Central memory CD8-positive, alpha-beta T cell (primary cell): ENCODE data around the gene MTOR.

Experiments
- ATAC-seq: fragments of 150-1000 bp; cut with Tn5 transposase; replicated peaks from 2 replicates; pipeline ENCODE4 v1.10.0; 2022; ENCODE audit warnings: mild to moderate bottlenecking, moderate FRiP score, moderate number of reproducible peaks; ENCODE audit not compliant: poor library complexity, severe bottlenecking; ENCODE audit errors: extremely low read depth
- DNase-seq, 2 donors: peaks; one replicate each; pipeline ENCODE4 v3.0.0; 2021; ENCODE audit warnings: low spot score in 2 of 2
- H3K27ac Mint-ChIP-seq: one replicate; pipeline ENCODE4 v1.8.0; 2022; ENCODE audit warnings: low read depth, mild to moderate bottlenecking, moderate library complexity, mixed read lengths
- H3K27me3 Mint-ChIP-seq: one replicate; pipeline ENCODE4 v1.8.0; 2022; ENCODE audit warnings: mixed read lengths
- H3K36me3 Mint-ChIP-seq: one replicate; pipeline ENCODE4 v1.8.0; 2022; ENCODE audit warnings: mild to moderate bottlenecking, moderate library complexity, mixed read lengths; ENCODE audit not compliant: insufficient read depth
- H3K4me1 Mint-ChIP-seq: one replicate; pipeline ENCODE4 v1.8.0; 2022; ENCODE audit warnings: mixed read lengths
- H3K4me3 Mint-ChIP-seq: one replicate; pipeline ENCODE4 v1.8.0; 2022; ENCODE audit warnings: mild to moderate bottlenecking, moderate library complexity, mixed read lengths
- H3K9me3 Mint-ChIP-seq: one replicate; pipeline ENCODE4 v1.8.0; 2022; ENCODE audit warnings: mixed read lengths

The MTOR gene

DNA sequence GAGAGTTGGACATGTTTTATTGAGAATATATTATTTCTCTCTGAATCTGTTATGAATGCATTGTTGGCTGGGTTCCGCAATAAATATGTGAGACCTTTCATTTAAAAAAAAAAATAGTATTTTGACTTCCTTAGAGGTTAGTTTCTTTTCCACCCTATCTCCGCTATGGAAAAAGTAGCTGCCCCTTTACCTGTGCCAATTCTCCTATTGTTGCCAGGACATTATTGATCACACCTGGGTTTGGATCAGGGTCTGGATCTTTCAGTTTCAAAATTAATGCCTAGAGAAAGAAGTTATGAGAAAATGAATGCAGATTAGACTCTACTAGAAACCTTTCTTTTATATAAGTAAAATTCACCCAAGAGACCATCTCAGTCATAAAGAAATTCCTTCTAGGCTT lies 29.1 kb downstream of the MTOR start:
- H3K27me3 Mint-ChIP-seq = no peaks in the 10 kb centered on the region
- no peak overlapping the region for H3K4me3 Mint-ChIP-seq
- peaks cover 81% of the 10 kb centered on the region for H3K36me3 Mint-ChIP-seq
- H3K9me3 Mint-ChIP-seq = no peaks in the 10 kb centered on the region
- DNase-seq = no peak
- no peak for ATAC-seq
- no peaks in the 10 kb centered on the region for H3K4me1 Mint-ChIP-seq
- H3K27ac Mint-ChIP-seq = no peak overlapping the region

DNA sequence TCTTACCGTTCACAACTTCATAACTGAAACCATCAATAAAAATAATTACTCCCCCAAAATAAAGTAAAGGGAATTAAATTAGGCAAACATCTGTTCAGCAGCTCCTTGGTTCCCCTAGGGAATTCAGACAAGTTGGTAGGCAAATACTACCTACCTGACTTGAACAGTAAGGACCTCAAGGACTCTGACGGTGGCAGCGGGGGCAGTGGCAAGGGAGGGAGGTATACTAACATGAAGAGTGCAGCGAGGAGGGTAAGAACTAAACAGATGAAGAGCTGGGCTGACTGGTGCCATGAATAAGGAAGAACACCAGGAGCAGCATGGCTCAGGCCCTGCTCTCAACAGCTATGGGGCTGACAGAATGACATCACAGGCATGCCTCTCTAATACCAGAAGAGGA lies 33.1 kb downstream of the MTOR start:
- Mint-ChIP-seq H3K27me3 (no peaks in the 10 kb centered on the region), H3K36me3 (peaks cover 68% of the 10 kb centered on the region), H3K27ac (no peak overlapping the region), H3K4me3 (no peak overlapping the region), H3K4me1 (peaks cover 8% of the 10 kb centered on the region), H3K9me3 (no peaks in the 10 kb centered on the region)
- DNase-seq (no peak), ATAC-seq (no peak)

DNA sequence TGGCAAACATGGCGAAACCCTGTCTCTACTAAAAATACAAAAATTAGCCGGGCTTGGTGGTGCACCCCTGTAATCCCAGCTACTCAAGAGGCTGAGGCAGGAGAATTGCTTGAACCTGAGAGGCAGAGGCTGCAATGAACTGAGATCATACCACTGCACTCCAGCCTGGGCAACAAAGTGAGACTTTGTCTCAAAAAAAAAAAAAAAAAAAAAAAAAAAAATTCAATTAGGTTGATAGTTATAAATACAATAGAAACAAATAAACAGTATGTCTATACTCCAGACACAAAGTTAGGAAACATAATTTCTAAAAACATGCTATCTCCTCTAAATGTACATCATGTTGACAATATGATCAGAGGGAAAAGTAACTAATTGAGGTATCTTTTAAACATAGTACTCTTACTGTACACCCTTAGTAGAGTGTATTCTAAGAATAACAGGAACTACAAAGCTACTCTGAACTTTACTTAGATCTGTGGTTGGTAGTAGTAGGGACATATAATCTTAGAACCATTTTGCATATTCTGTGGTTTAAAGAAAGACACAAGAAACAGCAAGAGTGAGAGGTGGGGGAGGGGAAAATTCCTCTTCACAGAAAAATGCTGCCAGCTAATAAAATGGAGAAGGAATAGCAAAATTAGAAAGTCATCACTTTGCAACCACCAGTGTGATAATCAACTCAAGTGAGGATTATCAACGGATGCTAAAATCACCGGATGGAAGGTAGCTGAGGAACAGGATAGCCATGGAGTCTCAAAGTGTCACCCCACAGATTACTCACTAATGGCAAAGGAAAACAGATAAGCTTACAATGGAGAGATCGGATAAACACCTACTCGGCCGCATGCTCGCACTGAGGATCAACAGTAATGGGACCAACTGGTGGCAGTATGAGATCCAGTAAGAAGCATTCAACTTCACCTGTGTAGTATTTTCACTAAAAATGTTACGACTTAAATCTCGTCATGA lies 35.0 kb downstream of the MTOR start:
- H3K27ac Mint-ChIP-seq = no peak overlapping the region
- no peak overlapping the region for H3K4me3 Mint-ChIP-seq
- H3K4me1 Mint-ChIP-seq = peaks cover 14% of the 10 kb centered on the region
- no peaks in the 10 kb centered on the region for H3K9me3 Mint-ChIP-seq
- ATAC-seq = no peak
- no peaks in the 10 kb centered on the region for H3K27me3 Mint-ChIP-seq
- no peak for DNase-seq
- H3K36me3 Mint-ChIP-seq = peaks cover 63% of the 10 kb centered on the region

DNA sequence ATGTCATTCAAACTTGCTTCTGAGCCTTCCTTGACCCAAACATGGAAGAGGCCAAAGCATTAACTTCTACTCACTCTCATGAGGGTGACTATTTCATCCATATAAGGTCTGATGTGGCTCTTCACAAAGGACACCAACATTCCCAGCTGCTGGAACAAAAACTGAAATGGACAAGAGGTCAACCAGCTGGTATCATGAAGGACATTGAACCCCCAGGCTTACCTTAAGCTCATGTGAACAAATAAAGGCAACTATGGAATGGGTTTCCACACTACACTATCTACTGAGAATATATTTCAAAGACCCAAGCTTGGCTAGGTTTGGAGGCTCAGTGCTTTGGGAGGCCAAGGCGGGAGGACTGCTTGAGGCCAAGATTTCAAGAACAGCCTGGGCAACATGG lies 46.3 kb downstream of the MTOR start:
- Mint-ChIP-seq H3K4me1 (no peaks in the 10 kb centered on the region), H3K9me3 (no peaks in the 10 kb centered on the region), H3K4me3 (no peak overlapping the region), H3K27me3 (no peaks in the 10 kb centered on the region), H3K36me3 (peaks cover 68% of the 10 kb centered on the region), H3K27ac (no peak overlapping the region)
- no peak for ATAC-seq
- no peak for DNase-seq

DNA sequence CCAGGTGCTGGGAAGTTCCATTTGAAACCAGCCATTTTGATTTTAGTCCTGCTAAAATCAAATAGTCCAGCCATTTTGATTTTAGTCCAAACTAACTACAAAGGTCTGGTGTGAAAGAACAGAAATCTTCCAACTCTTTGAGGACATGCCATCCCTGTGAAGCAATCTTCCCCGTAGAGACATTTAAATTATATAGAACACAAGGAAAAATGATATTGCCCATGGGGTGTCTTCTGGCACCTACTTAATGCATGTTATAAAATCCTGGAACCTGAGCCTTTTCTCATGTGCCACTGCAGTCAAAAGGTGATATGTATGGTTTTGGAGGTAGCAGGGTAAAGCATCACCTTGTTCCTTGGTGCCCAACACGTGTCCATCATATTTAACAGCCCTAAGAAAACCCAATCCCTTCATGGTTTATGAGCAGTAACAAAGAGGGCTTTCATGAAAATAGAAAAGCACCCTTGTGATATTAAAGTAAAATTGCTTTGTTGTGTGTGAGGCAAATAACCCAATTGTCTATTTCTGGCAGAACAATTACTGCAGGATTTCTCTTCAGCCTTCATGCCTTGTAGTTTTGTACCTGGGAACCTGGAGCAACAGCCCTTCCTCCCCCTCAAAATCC lies 46.9 kb downstream of the MTOR start:
- Mint-ChIP-seq H3K27me3 (no peaks in the 10 kb centered on the region), H3K9me3 (no peaks in the 10 kb centered on the region), H3K4me3 (no peak overlapping the region), H3K36me3 (peaks cover 74% of the 10 kb centered on the region), H3K27ac (no peak overlapping the region), H3K4me1 (no peaks in the 10 kb centered on the region)
- DNase-seq (no peak), ATAC-seq (no peak)

DNA sequence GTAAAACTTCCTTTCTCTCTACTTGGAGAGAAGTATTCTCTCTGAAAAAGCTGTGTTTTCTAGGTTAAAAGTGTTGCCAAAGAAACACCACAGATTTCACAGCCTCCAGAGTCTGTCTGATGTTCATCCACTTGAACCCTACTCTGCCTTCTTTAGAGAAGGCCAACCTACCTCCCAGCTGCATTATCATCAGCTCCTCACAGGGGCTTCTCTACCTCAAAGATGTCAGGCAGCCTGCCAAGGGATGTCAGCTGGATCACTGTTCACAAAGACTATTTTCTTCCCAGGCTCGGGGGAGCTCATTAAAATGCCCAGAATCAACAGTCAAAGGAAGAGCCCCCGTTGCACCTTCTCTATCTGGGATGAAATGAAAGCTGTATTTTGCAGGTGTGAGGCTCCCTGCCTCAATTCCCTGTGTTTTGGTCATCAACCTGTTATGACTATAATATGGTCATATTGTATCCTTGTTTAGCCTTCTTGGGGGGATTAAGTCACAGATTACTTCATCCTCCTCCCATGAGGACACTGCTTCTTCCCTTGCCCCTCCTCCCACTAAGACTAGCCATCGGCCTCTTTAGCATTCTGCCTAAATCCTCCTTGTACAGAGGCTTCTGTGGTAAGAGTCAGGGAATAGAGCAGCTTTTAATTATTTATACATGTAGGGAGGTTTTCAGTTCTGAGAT lies 47.5 kb downstream of the MTOR start:
- ATAC-seq (no peak), DNase-seq (no peak)

DNA sequence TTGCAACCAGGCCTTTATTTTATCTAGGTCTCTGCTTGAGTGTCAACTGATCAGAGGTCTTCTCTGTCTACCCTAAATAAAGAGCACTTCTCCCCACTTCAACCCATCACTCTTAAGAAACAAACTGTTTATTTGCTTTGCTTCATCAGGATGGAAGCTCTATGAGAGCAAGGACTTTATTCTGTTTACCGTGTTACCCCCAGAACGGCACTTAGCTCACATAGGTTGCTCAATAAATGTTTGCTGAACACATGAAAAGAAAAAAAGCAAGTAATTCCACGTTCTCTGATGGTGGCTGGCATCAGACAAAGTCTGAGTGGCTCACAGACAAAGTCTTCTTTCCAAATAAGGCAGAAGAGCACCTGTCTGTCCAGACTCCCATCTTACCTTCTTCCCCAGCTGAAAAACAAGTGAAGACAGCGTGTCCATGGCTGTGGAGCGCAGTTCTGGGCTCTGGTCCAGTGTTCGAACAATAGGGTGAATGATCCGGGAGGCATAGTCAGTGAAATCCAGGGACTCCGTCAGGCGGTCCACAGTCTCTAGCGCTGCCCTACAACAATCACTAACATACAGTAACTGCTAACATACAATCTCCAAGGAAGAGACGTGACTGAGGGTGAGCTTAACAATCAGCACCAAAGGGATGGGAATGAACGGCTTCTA lies 50.3 kb downstream of the MTOR start:
- Mint-ChIP-seq H3K27me3 (no peaks in the 10 kb centered on the region), H3K9me3 (no peaks in the 10 kb centered on the region), H3K4me3 (no peak overlapping the region), H3K27ac (no peak overlapping the region), H3K36me3 (peaks cover 70% of the 10 kb centered on the region), H3K4me1 (no peaks in the 10 kb centered on the region)
- DNase-seq (no peak), ATAC-seq (no peak)

More for the DNA sequence above, 47.5 kb downstream of the MTOR start:
- H3K9me3 Mint-ChIP-seq = no peaks in the 10 kb centered on the region
- no peak overlapping the region for H3K27ac Mint-ChIP-seq
- H3K4me3 Mint-ChIP-seq = no peak overlapping the region
- peaks cover 74% of the 10 kb centered on the region for H3K36me3 Mint-ChIP-seq
- H3K4me1 Mint-ChIP-seq = no peaks in the 10 kb centered on the region
- H3K27me3 Mint-ChIP-seq = no peaks in the 10 kb centered on the region

DNA sequence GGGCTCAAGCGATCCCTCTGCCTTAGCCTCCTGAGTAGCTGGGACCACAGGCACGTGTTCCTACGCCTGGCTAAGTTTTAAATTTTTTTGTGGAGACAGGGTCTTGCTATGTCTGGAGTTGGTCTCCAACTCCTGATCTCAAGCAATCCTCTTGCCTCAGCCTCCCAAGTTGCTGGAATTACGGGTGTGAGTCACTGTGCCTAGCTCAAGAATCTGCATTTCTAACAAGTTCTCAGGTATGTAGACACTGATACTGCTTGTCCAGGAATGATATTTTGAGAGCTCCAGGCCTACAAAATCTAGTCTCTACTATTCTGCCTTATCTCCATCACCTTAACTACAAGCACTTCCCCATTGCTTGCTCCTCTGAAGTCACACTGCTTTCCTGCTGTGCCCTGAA lies 50.9 kb downstream of the MTOR start:
- Mint-ChIP-seq H3K36me3 (peaks cover 69% of the 10 kb centered on the region), H3K27me3 (no peaks in the 10 kb centered on the region), H3K9me3 (no peaks in the 10 kb centered on the region), H3K27ac (no peak overlapping the region), H3K4me3 (no peak overlapping the region), H3K4me1 (no peaks in the 10 kb centered on the region)
- DNase-seq (no peak), ATAC-seq (no peak)

DNA sequence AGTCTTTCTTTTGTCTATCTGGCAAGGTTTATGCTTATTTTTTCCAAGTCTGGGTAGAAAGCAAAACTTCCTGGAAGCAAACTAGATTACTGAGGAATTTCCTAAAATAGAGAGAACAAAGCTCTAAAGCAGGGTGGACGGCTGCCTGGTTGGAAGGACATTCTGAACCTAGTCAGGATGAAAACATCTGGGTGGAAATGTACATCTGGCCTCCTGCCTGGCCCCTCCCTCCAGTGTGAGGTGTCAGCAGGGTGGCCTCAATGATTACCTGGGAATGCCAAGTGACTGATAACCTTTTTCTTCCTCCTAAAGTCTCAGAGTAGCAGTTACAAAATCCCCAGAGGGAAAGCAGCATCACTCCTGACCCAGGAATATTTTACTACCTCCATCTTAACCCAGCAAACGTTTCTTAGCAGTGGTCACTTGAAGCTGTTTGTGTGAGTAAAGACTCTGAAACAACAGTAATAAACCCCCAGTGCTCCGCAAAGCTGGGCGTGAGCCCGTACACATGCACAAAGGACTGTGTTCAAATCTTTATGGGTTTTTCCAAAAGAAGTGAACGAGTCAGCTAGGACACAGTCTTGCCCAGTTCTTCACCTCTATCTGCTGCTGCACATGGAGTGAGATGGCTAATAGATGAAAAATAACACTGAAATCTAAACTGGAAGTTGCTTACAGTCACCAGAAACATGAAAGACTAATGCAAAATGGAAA lies 54.3 kb downstream of the MTOR start:
- H3K36me3 Mint-ChIP-seq = peaks cover 60% of the 10 kb centered on the region

DNA sequence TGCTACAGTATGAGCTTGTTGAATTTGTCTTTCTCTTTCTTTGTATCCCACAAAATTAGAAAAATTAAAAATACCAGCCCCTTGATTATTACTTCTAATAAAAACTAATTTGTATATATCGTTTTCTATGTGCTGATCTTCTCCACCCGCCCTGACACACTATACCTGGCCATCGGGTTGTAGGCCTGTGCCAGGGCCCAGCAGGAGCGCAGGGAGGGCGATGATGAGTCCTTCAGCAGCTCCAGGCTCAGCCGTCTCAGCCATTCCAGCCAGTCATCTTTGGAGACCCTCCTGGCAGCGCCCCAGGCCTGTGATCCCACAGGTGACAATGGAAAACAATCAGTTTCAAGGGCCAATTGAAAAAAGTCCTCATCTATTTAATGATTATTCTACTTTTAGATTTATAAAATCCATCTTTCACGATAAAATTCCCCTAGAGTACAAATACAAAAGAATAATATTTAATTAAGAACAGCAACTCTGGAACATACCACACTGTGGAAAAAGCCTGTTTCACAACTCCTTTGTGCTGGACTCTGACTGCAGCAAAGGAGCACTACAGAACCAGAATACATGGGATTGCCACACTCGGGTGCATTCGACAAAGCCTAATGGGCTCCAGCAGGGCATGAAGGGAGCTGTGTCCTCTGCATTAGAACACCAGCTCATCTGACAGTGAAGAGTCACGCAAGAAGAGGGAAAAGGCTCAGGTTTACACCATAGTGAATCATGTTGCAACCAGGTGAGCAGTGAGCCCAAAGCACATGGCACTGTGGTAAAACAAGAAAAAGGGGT lies 57.8 kb downstream of the MTOR start:
- Mint-ChIP-seq H3K27ac (no peak overlapping the region), H3K9me3 (no peaks in the 10 kb centered on the region), H3K27me3 (no peaks in the 10 kb centered on the region), H3K4me3 (no peak overlapping the region), H3K4me1 (no peaks in the 10 kb centered on the region), H3K36me3 (peaks cover 49% of the 10 kb centered on the region)
- DNase-seq (no peak), ATAC-seq (no peak)

More for the DNA sequence above, 54.3 kb downstream of the MTOR start:
- Mint-ChIP-seq H3K4me3 (no peak overlapping the region), H3K9me3 (no peaks in the 10 kb centered on the region), H3K4me1 (no peaks in the 10 kb centered on the region), H3K27ac (no peak overlapping the region), H3K27me3 (no peaks in the 10 kb centered on the region)
- DNase-seq = no peak
- no peak for ATAC-seq

DNA sequence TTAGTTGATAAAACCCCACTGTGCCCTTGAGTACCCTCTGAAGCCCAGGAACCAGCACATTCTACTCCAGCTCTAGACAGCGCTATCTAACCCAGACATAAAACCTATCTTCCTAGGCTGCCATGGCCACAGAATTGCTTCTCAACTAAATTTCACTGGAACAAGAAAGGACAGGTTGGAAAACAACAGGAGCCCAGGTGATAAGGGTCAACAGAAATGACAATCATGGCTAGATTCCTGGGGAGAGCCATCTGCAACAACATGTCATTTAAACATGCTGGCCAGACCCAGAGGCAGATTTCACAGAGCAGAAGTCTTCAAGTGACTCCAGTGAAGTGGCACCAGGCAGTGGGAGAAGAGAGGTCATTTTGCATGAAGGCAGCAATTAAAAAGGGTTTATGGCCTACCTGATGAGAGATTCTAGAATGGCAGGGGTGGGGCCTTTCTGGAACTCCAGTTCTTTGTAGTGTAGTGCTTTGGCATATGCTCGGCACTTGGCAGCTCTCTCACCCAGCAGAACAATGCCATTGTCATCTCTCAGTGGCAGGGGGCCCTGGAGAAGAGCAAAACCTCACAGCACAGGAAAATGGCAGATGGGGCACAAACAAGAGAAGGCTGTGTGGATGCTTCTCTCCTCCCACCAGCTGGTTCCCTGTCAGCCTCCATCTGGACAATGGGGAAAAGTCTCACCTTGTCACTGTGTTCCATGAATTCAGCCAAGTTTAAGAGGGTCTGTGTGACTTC lies 63.3 kb downstream of the MTOR start:
- Mint-ChIP-seq H3K36me3 (peaks cover 60% of the 10 kb centered on the region), H3K27ac (no peak overlapping the region), H3K27me3 (no peaks in the 10 kb centered on the region)

More for the DNA sequence above, 63.3 kb downstream of the MTOR start:
- Mint-ChIP-seq H3K9me3 (no peaks in the 10 kb centered on the region), H3K4me3 (no peak overlapping the region), H3K4me1 (no peaks in the 10 kb centered on the region)
- ATAC-seq (no peak), DNase-seq (no peak)
